Neural cell (in vitro differentiated cells): ENCODE data around the gene CCDC39.
A peak's percentile ranks its signal among the peaks of the same experiment; 100 is the strongest.

ENCODE experiments used
- CTCF ChIP-seq: fragments of 450-650 bp; IDR thresholded peaks from 2 replicates; pipeline ENCODE4 v1.5.1; 2014; ENCODE audit warnings: antibody characterized with exemption, mild to moderate bottlenecking, moderate library complexity; ENCODE audit not compliant: poor library complexity, severe bottlenecking
- EP300 ChIP-seq: fragments of 450-650 bp; conservative IDR thresholded peaks from 2 replicates; pipeline ENCODE4 v1.6.1; 2014; ENCODE audit warnings: antibody characterized with exemption, mild to moderate bottlenecking, moderate library complexity; ENCODE audit not compliant: poor library complexity, severe bottlenecking
- EZH2 ChIP-seq: fragments of 200-600, 300-800 bp; shearing (Covaris generic), sonication (generic); IDR thresholded peaks from 2 replicates; pipeline ENCODE4 v1.6.1; 2014; ENCODE audit warnings: antibody characterized with exemption, low read length, borderline replicate concordance, mild to moderate bottlenecking; ENCODE audit not compliant: insufficient read depth, poor library complexity, severe bottlenecking
- POLR2AphosphoS5 ChIP-seq: IDR thresholded peaks from 2 replicates; pipeline ENCODE4 v1.6.1; 2012
- RAD21 ChIP-seq: fragments of 450-650 bp; conservative IDR thresholded peaks from 2 replicates; pipeline ENCODE4 v1.6.1; 2014; ENCODE audit warnings: antibody characterized with exemption, mild to moderate bottlenecking, moderate library complexity
- TAF1 ChIP-seq: IDR thresholded peaks from 2 replicates; pipeline ENCODE4 v1.6.1; 2012; ENCODE audit warnings: low read depth
- TF ChIP-seq, protein P1 (sequence below): IDR thresholded peaks from 2 replicates; pipeline ENCODE4 v1.6.1; 2012; ENCODE audit warnings: borderline replicate concordance

DNA sequence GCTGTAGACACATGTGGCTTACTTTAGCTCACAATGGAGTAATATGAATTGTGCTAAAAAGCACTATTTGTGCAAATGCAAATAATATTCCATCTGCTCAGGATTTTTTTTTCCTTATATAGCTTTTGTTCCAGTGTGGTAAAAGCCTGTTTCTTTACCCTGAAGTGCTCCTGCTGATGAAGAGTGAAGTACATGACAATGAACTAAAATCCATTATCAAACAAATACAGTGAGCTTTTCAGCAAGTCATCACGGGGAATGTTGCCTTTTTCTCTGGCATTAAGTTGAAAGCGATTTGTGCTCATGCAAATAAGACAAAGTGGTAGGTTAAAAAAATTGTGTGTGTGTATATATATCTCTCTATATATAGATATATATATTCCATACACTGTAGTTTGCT, 28.6 kb upstream of the CCDC39 start:
- TF ChIP-seq CTCF (no peak), EZH2 (no peak), POLR2AphosphoS5 (peak; percentile 29), RAD21 (no peak), EP300 (no peak), TAF1 (no peak)
- TF ChIP-seq, protein P1, sequence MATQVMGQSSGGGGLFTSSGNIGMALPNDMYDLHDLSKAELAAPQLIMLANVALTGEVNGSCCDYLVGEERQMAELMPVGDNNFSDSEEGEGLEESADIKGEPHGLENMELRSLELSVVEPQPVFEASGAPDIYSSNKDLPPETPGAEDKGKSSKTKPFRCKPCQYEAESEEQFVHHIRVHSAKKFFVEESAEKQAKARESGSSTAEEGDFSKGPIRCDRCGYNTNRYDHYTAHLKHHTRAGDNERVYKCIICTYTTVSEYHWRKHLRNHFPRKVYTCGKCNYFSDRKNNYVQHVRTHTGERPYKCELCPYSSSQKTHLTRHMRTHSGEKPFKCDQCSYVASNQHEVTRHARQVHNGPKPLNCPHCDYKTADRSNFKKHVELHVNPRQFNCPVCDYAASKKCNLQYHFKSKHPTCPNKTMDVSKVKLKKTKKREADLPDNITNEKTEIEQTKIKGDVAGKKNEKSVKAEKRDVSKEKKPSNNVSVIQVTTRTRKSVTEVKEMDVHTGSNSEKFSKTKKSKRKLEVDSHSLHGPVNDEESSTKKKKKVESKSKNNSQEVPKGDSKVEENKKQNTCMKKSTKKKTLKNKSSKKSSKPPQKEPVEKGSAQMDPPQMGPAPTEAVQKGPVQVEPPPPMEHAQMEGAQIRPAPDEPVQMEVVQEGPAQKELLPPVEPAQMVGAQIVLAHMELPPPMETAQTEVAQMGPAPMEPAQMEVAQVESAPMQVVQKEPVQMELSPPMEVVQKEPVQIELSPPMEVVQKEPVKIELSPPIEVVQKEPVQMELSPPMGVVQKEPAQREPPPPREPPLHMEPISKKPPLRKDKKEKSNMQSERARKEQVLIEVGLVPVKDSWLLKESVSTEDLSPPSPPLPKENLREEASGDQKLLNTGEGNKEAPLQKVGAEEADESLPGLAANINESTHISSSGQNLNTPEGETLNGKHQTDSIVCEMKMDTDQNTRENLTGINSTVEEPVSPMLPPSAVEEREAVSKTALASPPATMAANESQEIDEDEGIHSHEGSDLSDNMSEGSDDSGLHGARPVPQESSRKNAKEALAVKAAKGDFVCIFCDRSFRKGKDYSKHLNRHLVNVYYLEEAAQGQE = no peak
